Astrocyte (in vitro differentiated cells and primary cell): Measurements from ENCODE around the gene DYSF.

Experiments used
- CTCF ChIP-seq: IDR thresholded peaks from 2 replicates; pipeline ENCODE4 v1.5.1; 2011; ENCODE audit warnings: low read depth, mild to moderate bottlenecking, inconsistent platforms, low read length, moderate library complexity; ENCODE audit not compliant: insufficient read depth
- EZH2 ChIP-seq: IDR thresholded peaks from 2 replicates; pipeline ENCODE4 v1.6.1; 2012; ENCODE audit warnings: mild to moderate bottlenecking, low read length, inconsistent platforms; ENCODE audit not compliant: insufficient read depth

GRCh38 chr2:71689968-71690834, 236.8 kb downstream of the DYSF start:
- TF ChIP-seq CTCF (no peak), EZH2 (no peak)
